Head of caudate nucleus (tissue), 42 donors: ENCODE data around the gene SMURF1.

ENCODE experiments used
- DNase-seq, 42 donors: peaks; one replicate each; pipeline versions ENCODE4 v3.0.0 to v3.0.0-alpha.2; 2020 to 2021; ENCODE audit warnings: mixed read lengths in 7 of 42
- intact Hi-C: fragments of 100-400 bp; cut with DNase I; formaldehyde crosslinking; loops from one replicate; pipeline ENCODE4 v1.15.0; 2022

Gene SMURF1

GRCh38 chr7:99143521-99143852 lies 421 bp downstream of the SMURF1 start:
- intact Hi-C loops, result loop anchor here (5.0 kb wide), 2 partner anchors 101 to 184 kb away; partner anchors contain the start of gene ARPC1A
- no peak for DNase-seq

- peak; percentile 82 to 97 (median 93) for DNase-seq
- intact Hi-C loops, result loop anchor here (5.0 kb wide), 2 partner anchors 101 to 184 kb away; partner anchors contain the start of gene ARPC1A
These were observed 984 bp downstream of the SMURF1 start for GRCh38 chr7:99142727-99143520.

- intact Hi-C loops, result loop anchor here (5.0 kb wide), 2 partner anchors 100 to 185 kb away; partner anchors contain the start of gene ARPC1A
- peak; percentile 16 to 87 (median 66) for DNase-seq
These were observed 1.8 kb downstream of the SMURF1 start for GRCh38 chr7:99141841-99142726.

- DNase-seq, result no peak
- intact Hi-C loops, result loop anchor here (5.0 kb wide), 2 partner anchors 99 to 186 kb away; partner anchors contain the start of gene ARPC1A
These were observed 2.6 kb downstream of the SMURF1 start for GRCh38 chr7:99141334-99141733.

GRCh38 chr7:99140813-99141212 lies 3.1 kb downstream of the SMURF1 start:
- intact Hi-C loops, result loop anchor here (5.0 kb wide), 2 partner anchors 99 to 186 kb away; partner anchors contain the start of gene ARPC1A
- no peak for DNase-seq

GRCh38 chr7:99139036-99139435 lies 4.9 kb downstream of the SMURF1 start:
- DNase-seq, result no peak
- intact Hi-C loops, result no loop called here

- intact Hi-C loops, result no loop called here
These were observed 6.3 kb downstream of the SMURF1 start for GRCh38 chr7:99137411-99138180.

GRCh38 chr7:99135938-99136337 lies 8.0 kb downstream of the SMURF1 start:
- intact Hi-C loops, result no loop called here
- no peak for DNase-seq

More at GRCh38 chr7:99137411-99138180, 6.3 kb downstream of the SMURF1 start:
- DNase-seq, result peak in 31 of 42 donors; percentile 20 to 69 (median 40)

- intact Hi-C loops, result no loop called here
- DNase-seq, result no peak
These were observed 9.9 kb downstream of the SMURF1 start for GRCh38 chr7:99133766-99134564.

- peak in 2 of 42 donors; percentile 27 to 57 for DNase-seq
- intact Hi-C loops, result no loop called here
These were observed 11.2 kb downstream of the SMURF1 start for GRCh38 chr7:99132595-99133321.

GRCh38 chr7:99131290-99131689 lies 12.6 kb downstream of the SMURF1 start:
- intact Hi-C loops, result no loop called here
- DNase-seq, result no peak

- intact Hi-C loops, result no loop called here
- no peak for DNase-seq
These were observed 14.4 kb downstream of the SMURF1 start for GRCh38 chr7:99129536-99129935.

GRCh38 chr7:99129001-99129400 lies 14.9 kb downstream of the SMURF1 start:
- DNase-seq, result no peak
- intact Hi-C loops, result no loop called here

GRCh38 chr7:99128076-99128950 lies 15.6 kb downstream of the SMURF1 start:
- intact Hi-C loops, result no loop called here
- DNase-seq, result no peak

- intact Hi-C loops, result no loop called here
- DNase-seq, result no peak
These were observed 16.3 kb downstream of the SMURF1 start for GRCh38 chr7:99127636-99128035.

- no peak for DNase-seq
- intact Hi-C loops, result no loop called here
These were observed 16.9 kb downstream of the SMURF1 start for GRCh38 chr7:99126921-99127553.
